Measurements from ENCODE around the gene GNPTG. TPM values are rescaled to one million over a fixed set of nuclear protein-coding genes. Genes with fewer than 3 reads are reported as not detected.

The GNPTG gene
- total RNA-seq, 1 donor from 2014 or later: 52.9 TPM

DNA sequence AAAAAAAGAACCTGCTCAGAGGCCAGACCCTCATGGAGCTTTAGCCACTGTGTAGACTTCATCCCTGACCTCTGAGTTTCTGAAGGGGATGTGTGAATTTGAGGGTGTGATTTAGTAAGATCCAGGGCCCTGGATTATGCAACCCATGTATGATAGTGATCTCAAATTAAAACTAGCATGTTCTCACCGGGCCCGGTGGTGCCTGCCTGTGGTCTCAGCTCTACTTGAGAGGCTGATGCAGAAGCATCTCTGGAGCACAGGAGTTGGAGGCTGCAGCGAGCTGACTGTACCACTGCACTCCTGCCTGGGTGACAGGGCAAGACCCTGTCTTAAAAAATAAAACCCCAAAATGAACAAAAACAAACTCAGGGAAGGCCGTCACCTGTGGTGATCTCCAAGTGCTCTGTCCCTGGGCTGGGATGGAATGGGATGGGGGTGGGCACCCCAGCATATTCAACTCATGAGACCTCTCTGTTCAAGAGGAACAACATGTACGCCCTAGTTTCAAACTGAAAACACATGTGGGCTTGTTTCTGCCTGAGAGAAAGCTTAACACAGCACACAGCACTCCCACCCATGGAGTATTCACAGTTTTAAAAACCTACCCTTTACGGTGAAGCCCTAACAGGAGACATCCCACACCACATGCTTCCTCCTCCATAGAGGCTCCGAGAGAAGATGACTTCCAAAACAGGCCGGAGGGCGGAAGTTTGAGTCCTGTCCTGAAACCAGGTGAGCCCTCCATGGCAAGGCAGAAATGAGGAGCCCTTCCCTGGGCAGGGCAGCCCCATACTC lies 30.1 kb downstream of the GNPTG start:
- Mint-ChIP-seq H3K27ac (no peak overlapping the region), H3K4me1 (peaks cover 15% of the 10 kb centered on the region), H3K9me3 (no peaks in the 10 kb centered on the region), H3K36me3 (peaks cover 7% of the 10 kb centered on the region), H3K27me3 (ENCODE audit: low read depth) (peaks cover 14% of the 10 kb centered on the region), H3K4me3 (no peak overlapping the region)
- DNase-seq (ENCODE audit: low spot score in 2 of 2, unreplicated experiment in 2 of 2): no peak
- TF ChIP-seq, protein P1, sequence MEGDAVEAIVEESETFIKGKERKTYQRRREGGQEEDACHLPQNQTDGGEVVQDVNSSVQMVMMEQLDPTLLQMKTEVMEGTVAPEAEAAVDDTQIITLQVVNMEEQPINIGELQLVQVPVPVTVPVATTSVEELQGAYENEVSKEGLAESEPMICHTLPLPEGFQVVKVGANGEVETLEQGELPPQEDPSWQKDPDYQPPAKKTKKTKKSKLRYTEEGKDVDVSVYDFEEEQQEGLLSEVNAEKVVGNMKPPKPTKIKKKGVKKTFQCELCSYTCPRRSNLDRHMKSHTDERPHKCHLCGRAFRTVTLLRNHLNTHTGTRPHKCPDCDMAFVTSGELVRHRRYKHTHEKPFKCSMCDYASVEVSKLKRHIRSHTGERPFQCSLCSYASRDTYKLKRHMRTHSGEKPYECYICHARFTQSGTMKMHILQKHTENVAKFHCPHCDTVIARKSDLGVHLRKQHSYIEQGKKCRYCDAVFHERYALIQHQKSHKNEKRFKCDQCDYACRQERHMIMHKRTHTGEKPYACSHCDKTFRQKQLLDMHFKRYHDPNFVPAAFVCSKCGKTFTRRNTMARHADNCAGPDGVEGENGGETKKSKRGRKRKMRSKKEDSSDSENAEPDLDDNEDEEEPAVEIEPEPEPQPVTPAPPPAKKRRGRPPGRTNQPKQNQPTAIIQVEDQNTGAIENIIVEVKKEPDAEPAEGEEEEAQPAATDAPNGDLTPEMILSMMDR (IDR thresholded peaks at IDR 0.05; ENCODE audit: unreplicated experiment): no peak

DNA sequence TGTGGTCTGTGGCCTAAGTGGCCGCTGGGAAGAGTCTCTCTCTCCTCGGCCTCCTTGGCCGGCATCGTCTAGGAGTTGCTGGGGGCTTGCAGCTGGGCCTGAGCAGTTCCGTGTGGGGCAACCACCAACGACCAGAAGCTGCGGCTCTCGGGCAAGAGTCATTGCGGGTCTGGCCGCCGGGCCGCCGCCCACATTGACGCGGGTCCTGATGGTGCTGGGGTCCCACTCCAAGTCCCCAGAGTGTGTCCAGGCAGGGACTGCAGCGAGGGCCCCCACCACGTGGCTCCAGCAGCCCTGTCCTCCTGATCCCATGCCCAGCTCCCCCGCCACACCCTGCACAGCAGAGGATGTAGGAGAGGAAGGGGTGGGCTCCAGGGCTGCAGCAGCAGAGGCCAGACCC lies 31.8 kb downstream of the GNPTG start:
- H3K4me1 Mint-ChIP-seq: peaks cover 9% of the 10 kb centered on the region
- no peak overlapping the region for H3K27ac Mint-ChIP-seq
- TF ChIP-seq, protein P1 (IDR thresholded peaks at IDR 0.05; ENCODE audit: unreplicated experiment): no peak
- H3K4me3 Mint-ChIP-seq: no peak overlapping the region
- no peaks in the 10 kb centered on the region for H3K9me3 Mint-ChIP-seq
- H3K36me3 Mint-ChIP-seq: peaks cover 7% of the 10 kb centered on the region
- peaks cover 9% of the 10 kb centered on the region for H3K27me3 Mint-ChIP-seq (ENCODE audit: low read depth)
- DNase-seq (ENCODE audit: low spot score in 2 of 2, unreplicated experiment in 2 of 2): no peak

DNA sequence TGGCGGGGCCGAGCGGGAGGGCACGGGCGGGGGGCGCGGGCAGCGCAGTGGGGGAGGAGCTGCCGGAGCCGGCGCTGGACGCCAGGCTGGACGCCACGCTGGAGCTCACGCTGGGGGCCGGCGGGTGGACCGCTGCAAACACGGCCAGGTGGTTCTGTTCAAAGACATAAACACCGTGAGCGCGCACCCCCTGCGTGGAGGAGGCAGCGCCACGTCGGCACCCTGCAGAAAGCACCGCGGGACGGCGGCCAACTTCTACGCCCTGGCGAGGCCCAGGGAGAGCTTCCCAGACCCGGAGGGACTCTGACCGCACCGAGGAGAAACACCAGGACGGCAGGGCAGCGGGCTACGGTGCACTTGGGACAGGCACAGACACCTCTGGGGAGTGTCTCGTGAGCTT lies 33.5 kb downstream of the GNPTG start:
- peaks cover under 1% of the 10 kb centered on the region for H3K27me3 Mint-ChIP-seq (ENCODE audit: low read depth)
- no peak overlapping the region for H3K4me3 Mint-ChIP-seq
- H3K4me1 Mint-ChIP-seq: peaks cover under 1% of the 10 kb centered on the region
- no peaks in the 10 kb centered on the region for H3K9me3 Mint-ChIP-seq
- no peak overlapping the region for H3K27ac Mint-ChIP-seq
- no peak for DNase-seq (ENCODE audit: low spot score in 2 of 2, unreplicated experiment in 2 of 2)
- TF ChIP-seq, protein P1 (IDR thresholded peaks at IDR 0.05; ENCODE audit: unreplicated experiment): no peak
- H3K36me3 Mint-ChIP-seq: peaks cover 8% of the 10 kb centered on the region

DNA sequence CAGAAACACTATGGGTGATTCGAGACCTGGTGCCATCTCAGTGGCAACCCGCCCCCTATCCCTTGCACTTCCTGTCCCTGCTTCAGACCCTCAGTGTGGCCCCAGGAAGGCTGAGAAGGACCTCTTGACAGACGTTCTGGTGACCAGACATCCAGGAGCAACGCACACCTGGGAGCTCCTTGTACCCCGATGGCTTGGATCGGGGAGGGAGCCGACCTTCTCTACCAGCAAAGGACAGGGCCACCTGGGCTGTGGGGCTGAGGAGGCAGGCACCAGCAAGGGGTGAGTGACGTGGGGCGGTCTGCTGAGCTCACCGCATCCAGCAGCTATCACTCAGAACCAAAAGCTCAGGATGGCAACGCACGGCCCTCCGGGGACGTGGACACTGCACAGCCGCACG lies 35.6 kb downstream of the GNPTG start:
- H3K4me3 Mint-ChIP-seq: no peak overlapping the region
- H3K27me3 Mint-ChIP-seq (ENCODE audit: low read depth): no peaks in the 10 kb centered on the region
- peaks cover 13% of the 10 kb centered on the region for H3K36me3 Mint-ChIP-seq
- DNase-seq (ENCODE audit: low spot score in 2 of 2, unreplicated experiment in 2 of 2): no peak
- no peaks in the 10 kb centered on the region for H3K9me3 Mint-ChIP-seq
- no peak overlapping the region for H3K27ac Mint-ChIP-seq
- no peaks in the 10 kb centered on the region for H3K4me1 Mint-ChIP-seq
- TF ChIP-seq, protein P1 (IDR thresholded peaks at IDR 0.05; ENCODE audit: unreplicated experiment): no peak

DNA sequence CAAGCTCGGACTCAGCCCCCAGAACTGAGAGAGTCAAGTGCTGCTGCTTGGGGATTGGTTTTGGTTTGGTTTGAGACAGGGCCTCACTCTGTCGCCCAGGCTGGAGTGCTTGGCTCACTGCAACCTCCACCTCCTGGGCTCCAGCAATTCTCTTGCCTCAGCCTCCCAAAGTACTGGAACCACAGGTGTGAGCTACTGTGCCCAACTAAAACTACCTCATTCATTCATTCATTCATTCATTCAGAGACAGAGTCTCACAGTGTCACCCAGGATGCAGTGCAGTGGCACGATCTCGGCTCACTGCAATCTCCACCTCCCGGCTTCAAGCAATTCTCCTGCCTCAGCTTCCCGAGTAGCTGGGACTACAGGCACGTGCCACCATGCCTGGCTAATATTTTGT lies 38.0 kb downstream of the GNPTG start:
- peaks cover 19% of the 10 kb centered on the region for H3K36me3 Mint-ChIP-seq
- DNase-seq (ENCODE audit: low spot score in 2 of 2, unreplicated experiment in 2 of 2): no peak
- no peak overlapping the region for H3K4me3 Mint-ChIP-seq
- H3K27me3 Mint-ChIP-seq (ENCODE audit: low read depth): no peaks in the 10 kb centered on the region
- H3K4me1 Mint-ChIP-seq: no peaks in the 10 kb centered on the region
- H3K27ac Mint-ChIP-seq: no peak overlapping the region
- no peaks in the 10 kb centered on the region for H3K9me3 Mint-ChIP-seq
- TF ChIP-seq, protein P1 (IDR thresholded peaks at IDR 0.05; ENCODE audit: unreplicated experiment): no peak
